Hippocampal formation (tissue), 2 donors: Measurements from ENCODE around the gene C2CD4A.
A peak's percentile ranks its signal among the peaks of the same experiment; 100 is the strongest.
"Not testable (repeated sequence)": the region's sequence is repeated elsewhere in the genome, so short reads cannot be mapped to it uniquely, and the experiment has no call there.

Experiments
- DNase-seq, 2 donors: peaks; one replicate each; lab custom pipeline; 2025; lab: John Stamatoyannopoulos, UW

C2CD4A gene

GRCh38 chr15:62066663-62067447, at the start of gene C2CD4A:
Gene C2CD4A, plus strand, starts transcription at chr15:62066977. Its CDS starts 637 bp downstream, at chr15:62067614.
- DNase-seq: peak in 1 of 2 donors; percentile 2

GRCh38 chr15:62020576-62021160, 46.1 kb upstream of the C2CD4A start:
- DNase-seq: no peak

- DNase-seq: no peak
These were observed 44.7 kb upstream of the C2CD4A start for GRCh38 chr15:62021991-62022600.

- no peak for DNase-seq
These were observed 40.1 kb upstream of the C2CD4A start for GRCh38 chr15:62026487-62027262.

- DNase-seq: no peak
These were observed 39.6 kb upstream of the C2CD4A start for GRCh38 chr15:62027263-62027565.

- no peak for DNase-seq
These were observed 38.9 kb upstream of the C2CD4A start for GRCh38 chr15:62027916-62028315.

GRCh38 chr15:62035256-62035924, 31.4 kb upstream of the C2CD4A start:
- DNase-seq: no peak

- no peak for DNase-seq
These were observed 20.6 kb upstream of the C2CD4A start for GRCh38 chr15:62046078-62046743.

GRCh38 chr15:62047282-62047827, 19.4 kb upstream of the C2CD4A start:
- no peak for DNase-seq

- not testable (repeated sequence) for DNase-seq
These were observed 18.5 kb upstream of the C2CD4A start for GRCh38 chr15:62048254-62048653.

- no peak for DNase-seq
These were observed 16.7 kb upstream of the C2CD4A start for GRCh38 chr15:62050115-62050514.

GRCh38 chr15:62051166-62051565, 15.6 kb upstream of the C2CD4A start:
- DNase-seq: no peak

- no peak for DNase-seq
These were observed 14.1 kb upstream of the C2CD4A start for GRCh38 chr15:62052713-62053112.

GRCh38 chr15:62053439-62054085, 13.2 kb upstream of the C2CD4A start:
- DNase-seq: no peak

- DNase-seq: no peak
These were observed 11.8 kb upstream of the C2CD4A start for GRCh38 chr15:62054979-62055378.

- no peak for DNase-seq
These were observed 9.3 kb upstream of the C2CD4A start for GRCh38 chr15:62057341-62057980.

- no peak for DNase-seq
These were observed 8.3 kb upstream of the C2CD4A start for GRCh38 chr15:62058327-62059028.

- DNase-seq: no peak
These were observed 7.5 kb upstream of the C2CD4A start for GRCh38 chr15:62059108-62059815.

- peak; percentile 20 to 63 for DNase-seq
These were observed 7.0 kb upstream of the C2CD4A start for GRCh38 chr15:62059816-62060112.
